Smooth muscle cell (in vitro differentiated cells): ENCODE measurements around the gene ANKDD1A. TPM values are rescaled to one million over a fixed set of nuclear protein-coding genes. Genes with fewer than 3 reads are reported as not detected.

Source experiments
- DNase-seq: peaks from one replicate; lab custom pipeline; 2025; ENCODE audit not compliant: unreplicated experiment; lab: John Stamatoyannopoulos, UW
- H2AFZ ChIP-seq: fragments of 200-600 bp; sonication (generic); 2 replicates; pipeline ENCODE4 v1.6.0; 2016; ENCODE audit warnings: antibody characterized with exemption, low read depth, mild to moderate bottlenecking
- H3F3A ChIP-seq: fragments of 200-600 bp; sonication (generic); 2 replicates; pipeline ENCODE4 v1.6.0; 2017; ENCODE audit warnings: antibody characterized with exemption, low read depth
- H3K27ac ChIP-seq: fragments of 200-600 bp; sonication (generic); 2 replicates; pipeline ENCODE4 v1.5.1; 2016; ENCODE audit warnings: low read depth, mild to moderate bottlenecking
- H3K27me3 ChIP-seq: fragments of 200-600 bp; sonication (generic); 2 replicates; pipeline ENCODE4 v1.6.1; 2016; ENCODE audit warnings: low read depth, mild to moderate bottlenecking
- H3K36me3 ChIP-seq: fragments of 200-600 bp; sonication (generic); 2 replicates; pipeline ENCODE4 v1.5.1; 2016; ENCODE audit warnings: low read depth
- H3K4me1 ChIP-seq: fragments of 200-600 bp; sonication (generic); 2 replicates; pipeline ENCODE4 v1.5.1; 2016; ENCODE audit warnings: low read depth
- H3K4me2 ChIP-seq: fragments of 200-600 bp; sonication (generic); 2 replicates; pipeline ENCODE4 v1.6.0; 2016; ENCODE audit warnings: mild to moderate bottlenecking
- H3K4me3 ChIP-seq: fragments of 200-600 bp; sonication (generic); 2 replicates; pipeline ENCODE4 v1.5.1; 2016; ENCODE audit warnings: mild to moderate bottlenecking
- H3K79me2 ChIP-seq: fragments of 200-600 bp; sonication (generic); 2 replicates; pipeline ENCODE4 v1.6.0; 2016; ENCODE audit warnings: low read depth, mild to moderate bottlenecking
- H3K9ac ChIP-seq: fragments of 200-600 bp; sonication (generic); 2 replicates; pipeline ENCODE4 v1.6.0; 2016; ENCODE audit warnings: low read depth
- H3K9me3 ChIP-seq: fragments of 200-600 bp; sonication (generic); replicated peaks from 2 replicates; pipeline ENCODE4 v1.5.1; 2016; ENCODE audit warnings: low read depth
- H4K20me1 ChIP-seq: fragments of 200-600 bp; sonication (generic); 2 replicates; pipeline ENCODE4 v1.6.0; 2016; ENCODE audit warnings: low read depth
- CTCF ChIP-seq: fragments of 200-600 bp; sonication (generic); IDR thresholded peaks from 2 replicates; pipeline ENCODE4 v1.5.1; 2017; ENCODE audit warnings: borderline replicate concordance, mild to moderate bottlenecking, antibody characterized with exemption; ENCODE audit not compliant: insufficient read depth, poor library complexity, severe bottlenecking
- WGBS: methylation state at CpG from one replicate; pipeline ENCODE4 v1.1.7; 2016; ENCODE audit warnings: low lambda C conversion rate; 5-methylcytosine and 5-hydroxymethylcytosine counted together
- polyA plus RNA-seq: library from polyadenylated mRNA; unstranded; fragments of >200 nt; fragmentation: Nextera tagmentation; extraction: Ambion mirVana; gene quantifications from 2 replicates; pipeline ENCODE4 v1.2.1, GENCODE V29; 2016
- total RNA-seq: library from RNA; depleted of rRNA; stranded (reverse); fragments of >200 nt; gene quantifications from 2 replicates; pipeline ENCODE4 v1.2.3, GENCODE V29; 2014

Gene ANKDD1A
- total and polyA plus RNA-seq, 2 experiments from 2014 or later = 1.3 to 2.8 TPM

- peaks cover 37% of the 10 kb centered on the region for H3F3A ChIP-seq
- H3K9me3 ChIP-seq = no peaks in the 10 kb centered on the region
- H3K4me1 ChIP-seq = peaks cover 38% of the 10 kb centered on the region
- no peak for TF ChIP-seq CTCF
- WGBS = 17% methylated on average over 6 of the region's 6 CpGs
- no peaks in the 10 kb centered on the region for H4K20me1 ChIP-seq
- peak overlapping the region; percentile 61 for H3K27ac ChIP-seq
- no peaks in the 10 kb centered on the region for H3K27me3 ChIP-seq
- no peak overlapping the region for H2AFZ ChIP-seq
- H3K79me2 ChIP-seq = no peaks in the 10 kb centered on the region
- H3K4me3 ChIP-seq = no peak overlapping the region
- DNase-seq = peak; percentile 24
- no peaks in the 10 kb centered on the region for H3K36me3 ChIP-seq
- H3K4me2 ChIP-seq = peak overlapping the region; percentile 63
- H3K9ac ChIP-seq = no peak overlapping the region
Observed at GRCh38 chr15:64897345-64897985, 14.2 kb upstream of the ANKDD1A start.

GRCh38 chr15:64898406-64898805, 13.3 kb upstream of the ANKDD1A start:
- H3K27ac ChIP-seq = peak overlapping the region; percentile 61
- H3K4me1 ChIP-seq = peaks cover 29% of the 10 kb centered on the region
- no peak overlapping the region for H2AFZ ChIP-seq
- DNase-seq = no peak
- no peak overlapping the region for H3K4me3 ChIP-seq
- H3K9me3 ChIP-seq = no peaks in the 10 kb centered on the region
- H3F3A ChIP-seq = peaks cover 29% of the 10 kb centered on the region
- no peaks in the 10 kb centered on the region for H3K27me3 ChIP-seq
- H4K20me1 ChIP-seq = no peaks in the 10 kb centered on the region
- no peak for TF ChIP-seq CTCF
- H3K9ac ChIP-seq = no peak overlapping the region
- WGBS = 86% methylated on average over 4 of the region's 4 CpGs
- H3K36me3 ChIP-seq = no peaks in the 10 kb centered on the region
- no peak overlapping the region for H3K4me2 ChIP-seq
- no peaks in the 10 kb centered on the region for H3K79me2 ChIP-seq

- DNase-seq = no peak
- 96% methylated on average over 5 of the region's 5 CpGs for WGBS
- Histone ChIP-seq H4K20me1 (no peaks in the 10 kb centered on the region), H3K9ac (no peak overlapping the region), H3K4me1 (peaks cover 11% of the 10 kb centered on the region), H2AFZ (no peak overlapping the region), H3K4me3 (no peak overlapping the region), H3K36me3 (no peaks in the 10 kb centered on the region), H3K27ac (no peak overlapping the region), H3K4me2 (no peak overlapping the region), H3K9me3 (no peaks in the 10 kb centered on the region), H3K27me3 (no peaks in the 10 kb centered on the region), H3F3A (peaks cover 18% of the 10 kb centered on the region), H3K79me2 (no peaks in the 10 kb centered on the region)
- TF ChIP-seq CTCF = no peak
Observed at GRCh38 chr15:64901141-64901540, 10.6 kb upstream of the ANKDD1A start.

GRCh38 chr15:64901914-64902313, 9.8 kb upstream of the ANKDD1A start:
- TF ChIP-seq CTCF = no peak
- no peak for DNase-seq

More at GRCh38 chr15:64901914-64902313, 9.8 kb upstream of the ANKDD1A start:
- Histone ChIP-seq H3K27me3 (no peaks in the 10 kb centered on the region), H3K4me3 (no peak overlapping the region), H3K36me3 (no peaks in the 10 kb centered on the region), H3K9me3 (no peaks in the 10 kb centered on the region), H3K79me2 (no peaks in the 10 kb centered on the region), H3F3A (peaks cover 11% of the 10 kb centered on the region), H3K4me1 (peaks cover 11% of the 10 kb centered on the region), H3K9ac (no peak overlapping the region), H2AFZ (no peak overlapping the region), H3K27ac (no peak overlapping the region), H4K20me1 (no peaks in the 10 kb centered on the region), H3K4me2 (no peak overlapping the region)
- 100% methylated on average over 2 of the region's 2 CpGs for WGBS
